Left ventricle myocardium inferior (tissue), 1 donor: ENCODE results near the gene FRYL. TPM values are rescaled to one million over a fixed set of nuclear protein-coding genes. Genes with fewer than 3 reads are reported as not detected.
"Not testable (repeated sequence)": the region's sequence is repeated elsewhere in the genome, so short reads cannot be mapped to it uniquely, and the experiment has no call there.

Experiments used
- DNase-seq: peaks from one replicate; pipeline ENCODE4 v3.0.0-alpha.2; 2020
- H3K27ac ChIP-seq: fragments of 200-600 bp; replicated peaks from 2 replicates; pipeline ENCODE4 v1.8.0; 2021
- H3K27me3 ChIP-seq: fragments of 200-600 bp; 2 replicates; pipeline ENCODE4 v1.8.0; 2021; ENCODE audit warnings: low read depth
- H3K36me3 ChIP-seq: fragments of 200-600 bp; 2 replicates; pipeline ENCODE4 v1.8.0; 2021
- H3K4me1 ChIP-seq: fragments of 200-600 bp; 2 replicates; pipeline ENCODE4 v1.8.0; 2021
- H3K4me3 ChIP-seq: fragments of 200-600 bp; 2 replicates; pipeline ENCODE4 v1.8.0; 2021; ENCODE audit warnings: mild to moderate bottlenecking, moderate library complexity
- H3K9me3 ChIP-seq: fragments of 200-600 bp; replicated peaks from 2 replicates; pipeline ENCODE4 v1.8.0; 2021
- CTCF ChIP-seq: fragments of 200-600 bp; IDR thresholded peaks from 2 replicates; pipeline ENCODE4 v1.8.0; 2021; ENCODE audit warnings: antibody characterized with exemption, mild to moderate bottlenecking, borderline replicate concordance
- intact Hi-C: fragments of 100-400 bp; cut with micrococcal nuclease; formaldehyde crosslinking; loops from one replicate; pipeline ENCODE4 v1.11.0; 2022
- total RNA-seq: library from RNA; stranded (reverse); fragmentation: NEBNext Ultra II Directional; extraction: Animal tissue kit (Norgen Biotek cat#: 25700); gene quantifications from one replicate; pipeline ENCODE4 v1.2.1, GENCODE V29; 2021
- donor health status: DM: no; HTN: yes; CAD: no; lungs with severe emphysema.

FRYL gene
- total RNA-seq, 1 donor from 2014 or later = 33.2 TPM

DNA sequence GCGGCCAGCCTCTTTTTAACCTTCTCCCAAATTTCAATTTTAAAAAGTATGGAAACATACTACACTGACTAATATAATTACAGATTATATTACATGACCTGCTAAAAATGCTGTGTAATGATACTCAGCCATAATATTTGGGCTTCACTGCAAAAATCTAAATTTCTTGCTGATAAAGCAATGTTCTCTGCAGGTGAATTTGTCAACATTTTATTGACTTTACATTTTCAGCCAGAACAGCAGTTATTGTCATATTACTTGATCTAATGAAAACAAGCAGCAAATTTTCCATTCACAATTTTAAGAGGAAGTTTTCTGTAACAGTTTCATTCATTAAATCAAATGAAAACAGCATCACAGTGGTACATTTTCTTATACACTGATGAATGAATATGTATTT is 91.1 kb downstream of the FRYL start:
- H3K9me3 ChIP-seq = no peaks in the 10 kb centered on the region
- H3K4me1 ChIP-seq = peaks cover 51% of the 10 kb centered on the region
- H3K27me3 ChIP-seq = no peaks in the 10 kb centered on the region
- intact Hi-C loops = no loop called here
- no peak for DNase-seq
- H3K36me3 ChIP-seq = no peaks in the 10 kb centered on the region
- no peak overlapping the region for H3K4me3 ChIP-seq
- no peak overlapping the region for H3K27ac ChIP-seq
- TF ChIP-seq CTCF = no peak

GRCh38 chr4:48687313-48688051 is 92.6 kb downstream of the FRYL start:
- DNase-seq = no peak
- intact Hi-C loops = no loop called here
- no peak for TF ChIP-seq CTCF
- Histone ChIP-seq H3K36me3 (no peaks in the 10 kb centered on the region), H3K27ac (no peak overlapping the region), H3K4me3 (no peak overlapping the region), H3K4me1 (peaks cover 44% of the 10 kb centered on the region), H3K9me3 (no peaks in the 10 kb centered on the region), H3K27me3 (no peaks in the 10 kb centered on the region)

- H3K27me3 ChIP-seq = no peaks in the 10 kb centered on the region
- H3K9me3 ChIP-seq = no peaks in the 10 kb centered on the region
- peaks cover 50% of the 10 kb centered on the region for H3K4me1 ChIP-seq
- no peaks in the 10 kb centered on the region for H3K36me3 ChIP-seq
- no peak for TF ChIP-seq CTCF
- no peak for DNase-seq
- H3K4me3 ChIP-seq = no peak overlapping the region
- intact Hi-C loops = no loop called here
- no peak overlapping the region for H3K27ac ChIP-seq
These were observed 93.7 kb downstream of the FRYL start for GRCh38 chr4:48686369-48686768.

- intact Hi-C loops = loop anchor here (5.0 kb wide), 1 partner anchor 107 kb away; no protein-coding TSS in a partner anchor
- Histone ChIP-seq H3K27me3 (no peaks in the 10 kb centered on the region), H3K9me3 (no peaks in the 10 kb centered on the region), H3K4me3 (no peak overlapping the region), H3K4me1 (peaks cover 52% of the 10 kb centered on the region), H3K27ac (peak overlapping the region; percentile 5), H3K36me3 (no peaks in the 10 kb centered on the region)
- no peak for DNase-seq
- no peak for TF ChIP-seq CTCF
These were observed 96.1 kb downstream of the FRYL start for GRCh38 chr4:48683784-48684666.

DNA sequence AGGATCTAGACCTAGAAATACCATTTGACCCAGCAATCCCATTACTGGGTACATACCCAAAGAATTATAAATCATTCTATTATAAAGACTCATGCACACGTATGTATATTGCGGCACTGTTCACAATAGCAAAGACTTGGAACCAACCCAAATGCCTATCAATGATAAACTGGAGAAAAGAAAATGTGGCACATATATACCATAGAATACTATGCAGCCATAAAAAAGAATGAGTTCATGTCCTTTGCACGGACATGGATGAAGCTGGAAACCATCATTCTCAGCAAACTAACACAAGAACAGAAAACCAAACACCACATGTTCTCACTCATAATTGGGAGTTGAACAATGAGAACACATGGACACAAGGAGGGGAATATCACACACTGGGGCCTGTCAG is 97.2 kb downstream of the FRYL start:
- peaks cover 50% of the 10 kb centered on the region for H3K4me1 ChIP-seq
- intact Hi-C loops = loop anchor here (5.0 kb wide), 1 partner anchor 106 kb away; no protein-coding TSS in a partner anchor
- not testable (repeated sequence) for H3K27ac ChIP-seq

DNA sequence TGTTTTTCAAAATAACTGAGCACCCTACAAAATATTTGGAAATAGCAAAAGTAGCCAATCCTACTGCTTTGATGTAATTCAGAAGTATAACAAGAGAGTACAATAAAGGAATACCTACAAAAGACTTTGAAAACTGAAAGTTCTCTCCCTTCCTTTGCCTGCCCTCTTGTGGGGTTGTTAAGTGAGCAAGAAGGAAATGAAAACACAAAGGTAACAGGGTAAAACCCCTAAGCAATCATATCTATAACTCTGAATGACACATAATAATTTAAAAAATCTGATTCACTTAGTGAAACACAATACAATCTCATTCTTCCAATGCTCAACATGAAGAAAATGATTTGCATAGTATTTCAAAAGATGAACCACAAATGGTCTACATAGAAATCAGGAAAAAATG is 98.2 kb downstream of the FRYL start:
- intact Hi-C loops = loop anchor here (5.0 kb wide), 1 partner anchor 105 kb away; no protein-coding TSS in a partner anchor
- H3K4me1 ChIP-seq = peaks cover 40% of the 10 kb centered on the region
- no peaks in the 10 kb centered on the region for H3K36me3 ChIP-seq
- H3K27me3 ChIP-seq = no peaks in the 10 kb centered on the region
- peak overlapping the region; percentile 24 for H3K27ac ChIP-seq
- peak; percentile 64 for TF ChIP-seq CTCF
- no peak for DNase-seq
- H3K9me3 ChIP-seq = no peaks in the 10 kb centered on the region
- H3K4me3 ChIP-seq = no peak overlapping the region

More for the DNA sequence above, 97.2 kb downstream of the FRYL start:
- H3K4me3 ChIP-seq, H3K27me3 ChIP-seq, H3K9me3 ChIP-seq, H3K36me3 ChIP-seq, DNase-seq: not testable (repeated sequence)
